Myocyte (in vitro differentiated cells): Measurements from ENCODE around the gene MACROH2A2. TPM values are rescaled to one million over a fixed set of nuclear protein-coding genes. Genes with fewer than 3 reads are reported as not detected.

Experiments used
- DNase-seq: peaks from one replicate; pipeline ENCODE4 v3.0.0-alpha.2; 2012; ENCODE audit warnings: low read depth
- total RNA-seq: library from RNA; depleted of rRNA; stranded (reverse); fragments of >200 nt; gene quantifications from 2 replicates; pipeline ENCODE4 v1.2.3, GENCODE V29; 2014

MACROH2A2 gene
- total RNA-seq, 1 donor from 2014 or later = 11.2 TPM

DNA sequence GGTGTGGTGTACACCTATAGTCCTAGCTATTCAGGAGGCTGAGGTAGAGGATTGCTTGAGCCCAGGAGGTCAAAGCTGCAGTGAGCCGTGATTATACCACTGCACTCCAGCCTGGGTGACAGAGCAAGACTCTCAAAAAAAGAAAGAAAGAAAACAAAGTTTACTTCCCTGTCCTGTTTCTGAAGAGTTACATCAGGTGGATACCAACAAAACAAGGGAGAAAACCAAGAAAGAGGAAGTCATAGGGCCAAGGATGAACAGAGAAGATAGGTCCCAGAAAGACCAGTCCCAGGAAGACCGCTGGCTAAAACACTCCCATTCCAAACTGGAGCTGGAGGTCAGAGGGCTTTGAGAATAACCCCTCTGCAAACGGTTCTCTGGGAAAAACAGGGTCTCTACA lies 13.5 kb downstream of the MACROH2A2 start:
- DNase-seq = no peak

DNA sequence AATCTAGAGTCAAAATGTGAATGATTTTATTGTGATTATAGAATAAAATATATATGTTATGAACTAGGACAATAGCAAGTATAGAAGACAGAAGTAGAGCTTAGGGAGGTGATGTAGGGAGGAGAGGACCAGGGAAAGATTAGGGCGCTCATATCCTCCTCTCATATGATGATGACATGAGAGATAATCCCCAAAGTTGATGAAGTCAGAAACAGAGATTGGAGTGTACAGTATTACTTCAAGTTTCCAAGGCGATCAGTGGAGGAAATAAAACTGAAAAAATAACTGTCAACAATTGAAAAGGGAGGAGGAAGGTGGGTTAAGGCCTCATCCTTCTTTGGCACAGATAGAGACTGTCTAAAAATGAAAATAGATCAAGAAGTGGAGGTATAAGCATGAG lies 14.9 kb downstream of the MACROH2A2 start:
- DNase-seq = no peak

DNA sequence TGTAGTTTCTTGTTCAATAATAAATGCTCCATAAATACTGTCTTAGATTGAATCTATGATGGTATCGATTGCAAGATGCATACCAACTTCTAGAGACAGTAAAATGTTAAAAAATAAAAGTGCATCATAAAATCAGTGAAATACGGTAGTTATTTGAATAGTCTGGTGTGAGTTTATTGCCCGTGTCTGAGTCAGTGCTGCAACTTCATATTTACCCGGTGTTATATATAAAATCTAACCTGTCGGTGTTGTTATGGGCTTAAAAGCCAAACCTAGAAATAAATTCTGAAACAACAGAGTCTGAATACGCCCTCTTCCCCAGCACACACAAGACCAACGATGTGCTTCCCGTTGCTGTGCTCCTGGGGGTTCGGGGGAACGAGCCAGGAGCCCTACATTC lies 16.3 kb downstream of the MACROH2A2 start:
- DNase-seq = no peak

DNA sequence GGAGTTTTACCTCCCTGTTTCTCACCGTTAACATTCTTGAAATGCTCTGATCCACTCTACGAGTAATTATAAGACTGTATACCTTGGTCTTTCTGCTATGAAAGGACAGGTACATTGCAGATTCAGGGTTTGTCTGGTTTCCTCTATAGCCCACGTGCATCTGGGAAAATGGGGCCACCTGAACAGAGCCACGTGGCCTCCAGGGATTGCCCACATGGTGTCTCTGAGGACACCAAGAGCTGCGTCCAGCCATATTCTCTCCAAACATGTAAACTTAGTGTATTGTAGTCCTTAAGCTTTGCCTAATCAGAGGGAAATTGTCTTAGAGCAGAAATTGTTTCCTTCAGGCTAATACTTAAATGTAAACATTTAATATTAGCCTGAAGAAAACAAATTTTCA lies 16.7 kb downstream of the MACROH2A2 start:
- no peak for DNase-seq

DNA sequence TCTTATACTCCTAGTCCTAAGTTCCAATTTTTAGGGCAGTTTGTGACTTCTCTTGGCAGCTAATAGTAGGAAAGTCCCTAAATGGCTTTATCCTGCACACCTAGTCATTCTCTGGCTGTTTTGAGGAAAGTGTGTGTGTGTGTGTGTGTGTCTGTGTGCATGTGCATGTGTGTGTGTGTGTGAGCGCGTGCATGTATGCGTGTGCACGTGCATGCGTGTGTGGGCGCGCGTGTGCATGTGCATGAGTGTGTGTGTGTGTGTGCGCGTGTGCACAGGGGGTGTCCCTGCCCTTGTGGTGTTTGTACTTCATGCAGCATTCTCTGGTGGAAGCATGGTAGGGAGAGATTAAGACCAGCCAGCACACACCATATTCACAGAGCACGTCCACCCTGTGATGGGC lies 18.2 kb downstream of the MACROH2A2 start:
- DNase-seq = no peak

DNA sequence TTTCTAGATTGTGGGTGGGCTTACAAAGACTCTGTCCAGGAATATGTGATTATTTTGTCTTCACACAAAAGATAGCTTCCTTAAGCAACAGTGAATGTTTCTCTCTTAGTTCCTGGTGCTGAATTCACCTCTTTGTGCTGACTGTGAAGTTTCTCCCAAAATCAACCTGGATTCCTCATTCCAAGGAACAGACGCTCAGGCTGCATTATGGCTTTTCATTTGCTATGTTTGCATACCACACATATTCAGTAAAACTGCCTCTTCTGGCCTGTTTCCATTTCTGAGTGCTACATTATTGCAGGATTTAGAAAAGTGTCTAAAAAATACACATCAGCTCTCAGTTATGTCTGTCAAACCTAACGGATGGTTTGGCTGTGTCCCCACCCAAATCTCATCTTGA lies 21.5 kb downstream of the MACROH2A2 start:
- DNase-seq = no peak

DNA sequence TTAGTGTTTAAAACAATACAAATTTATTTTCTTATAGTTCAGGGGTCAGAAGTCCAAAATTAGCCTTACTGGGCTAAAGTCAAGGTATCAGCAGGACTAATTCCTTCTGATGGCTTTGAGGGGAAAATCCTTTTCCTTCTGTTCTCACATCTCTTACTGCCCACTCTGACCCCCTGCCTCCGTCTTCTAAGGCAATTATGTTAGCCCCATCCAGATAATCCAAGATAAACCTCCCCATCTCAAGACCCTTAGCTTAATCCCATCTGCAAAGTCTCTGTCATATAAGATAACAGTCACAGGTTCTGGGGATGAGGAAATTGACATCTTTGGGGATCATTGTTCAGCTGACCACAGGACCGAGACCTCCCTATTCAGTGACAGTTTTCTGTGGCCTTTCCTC lies 22.3 kb downstream of the MACROH2A2 start:
- DNase-seq = no peak

DNA sequence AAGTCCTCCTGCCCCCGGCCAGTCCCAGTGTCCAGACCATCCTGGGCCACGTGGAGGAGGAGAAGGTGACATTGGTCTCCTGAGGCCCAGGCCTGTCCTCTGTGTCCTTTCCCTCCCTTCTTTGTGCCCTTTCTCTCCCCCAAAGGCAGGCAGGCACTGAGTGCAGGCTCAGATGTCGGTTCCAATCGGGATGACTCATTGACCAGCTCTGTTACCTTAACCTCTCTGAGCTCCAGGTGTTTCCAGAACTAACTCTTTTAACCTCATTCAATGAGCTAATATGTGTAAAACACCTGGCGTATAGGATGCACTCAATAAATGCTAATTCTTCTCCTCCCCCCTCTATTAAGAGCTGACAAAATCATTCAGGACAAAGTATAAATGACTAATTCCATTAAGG lies 25.7 kb downstream of the MACROH2A2 start:
- DNase-seq = no peak

DNA sequence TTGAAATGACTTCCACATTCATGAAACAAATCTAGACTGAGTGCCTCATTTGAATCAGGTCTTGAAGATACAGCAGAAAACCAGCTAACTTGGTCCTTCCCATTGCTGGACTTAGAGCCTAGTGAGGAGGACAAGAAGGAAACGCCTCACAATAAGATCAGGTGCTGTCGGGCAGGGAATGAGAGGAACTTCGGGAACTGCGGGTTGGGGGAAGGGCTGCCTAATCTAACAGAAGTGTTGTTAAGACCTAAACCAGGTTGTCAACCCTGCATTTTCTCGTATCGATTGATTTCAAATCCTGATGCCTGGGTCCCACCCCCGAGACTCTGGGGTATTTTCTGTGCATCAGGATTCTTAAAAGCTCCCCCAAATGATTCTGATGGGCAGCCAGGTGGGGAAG lies 26.3 kb downstream of the MACROH2A2 start:
- DNase-seq = no peak

DNA sequence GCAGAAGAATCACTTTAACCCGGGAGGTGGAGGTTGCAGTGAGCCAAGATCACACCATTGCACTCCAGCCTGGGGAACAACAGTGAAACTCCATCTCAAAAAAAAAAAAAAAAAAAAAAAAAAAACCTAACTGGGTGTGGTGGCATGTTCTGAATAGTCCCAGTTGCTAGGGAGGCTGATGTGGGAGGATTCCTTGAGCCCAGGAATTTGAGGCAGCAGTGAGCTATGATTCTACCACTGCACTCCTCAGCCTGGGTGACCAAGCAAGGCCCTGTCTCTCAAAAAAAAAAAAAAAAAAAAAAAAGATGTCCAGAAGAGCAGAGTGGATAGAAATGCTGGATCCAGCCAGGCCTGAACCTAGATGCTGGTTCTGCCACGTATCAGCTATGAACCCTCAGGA lies 28.1 kb downstream of the MACROH2A2 start:
- DNase-seq = peak; percentile 34

DNA sequence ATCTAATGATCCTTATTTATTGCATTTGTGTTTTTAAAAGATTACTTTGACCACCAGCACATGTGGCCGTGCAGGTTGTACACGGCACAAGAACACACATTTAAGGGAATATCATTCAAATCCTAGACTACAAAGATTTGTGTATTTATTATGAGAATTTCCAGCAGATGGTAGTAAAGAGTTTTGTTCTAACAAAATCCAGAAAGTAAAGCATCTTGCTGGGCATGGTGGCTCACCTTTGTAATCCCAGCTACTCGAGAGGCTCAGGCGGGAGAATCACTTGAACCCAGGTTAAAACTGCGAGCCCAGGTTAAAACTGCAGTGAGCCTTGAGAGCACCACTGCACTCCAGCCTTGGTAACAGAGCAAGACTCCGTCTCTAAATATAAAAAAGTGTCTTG lies 31.5 kb downstream of the MACROH2A2 start:
- DNase-seq = no peak

DNA sequence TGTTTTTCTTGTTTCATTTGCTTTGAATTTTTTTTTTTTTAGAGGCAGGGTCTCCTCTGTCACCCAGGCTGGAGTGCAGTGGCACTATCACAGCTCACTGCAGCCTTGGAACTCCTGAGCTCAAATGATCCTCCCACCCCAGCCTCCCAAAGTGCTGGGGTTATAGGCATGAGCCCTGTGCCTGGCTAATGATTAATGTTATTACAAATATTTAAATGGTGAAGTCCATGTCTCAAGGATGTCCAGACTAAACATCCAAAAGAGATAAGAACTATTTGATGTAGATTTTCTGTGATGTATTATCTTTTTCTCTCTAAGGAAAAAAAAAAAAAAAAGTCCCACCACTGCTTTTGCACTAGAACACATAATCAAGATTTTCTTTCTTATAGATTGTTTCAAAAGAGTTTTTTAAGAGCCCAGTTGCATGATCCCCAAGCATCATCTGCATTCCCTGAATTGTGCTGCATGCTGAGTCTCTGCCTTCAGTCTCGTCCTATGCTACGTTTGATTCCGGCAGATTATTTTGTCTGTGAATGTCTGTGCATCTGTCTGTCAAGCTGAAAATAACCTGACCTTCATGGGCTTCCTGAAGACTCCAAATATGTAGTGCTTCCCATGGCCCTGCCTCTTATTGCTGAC lies 33.4 kb downstream of the MACROH2A2 start:
- no peak for DNase-seq

DNA sequence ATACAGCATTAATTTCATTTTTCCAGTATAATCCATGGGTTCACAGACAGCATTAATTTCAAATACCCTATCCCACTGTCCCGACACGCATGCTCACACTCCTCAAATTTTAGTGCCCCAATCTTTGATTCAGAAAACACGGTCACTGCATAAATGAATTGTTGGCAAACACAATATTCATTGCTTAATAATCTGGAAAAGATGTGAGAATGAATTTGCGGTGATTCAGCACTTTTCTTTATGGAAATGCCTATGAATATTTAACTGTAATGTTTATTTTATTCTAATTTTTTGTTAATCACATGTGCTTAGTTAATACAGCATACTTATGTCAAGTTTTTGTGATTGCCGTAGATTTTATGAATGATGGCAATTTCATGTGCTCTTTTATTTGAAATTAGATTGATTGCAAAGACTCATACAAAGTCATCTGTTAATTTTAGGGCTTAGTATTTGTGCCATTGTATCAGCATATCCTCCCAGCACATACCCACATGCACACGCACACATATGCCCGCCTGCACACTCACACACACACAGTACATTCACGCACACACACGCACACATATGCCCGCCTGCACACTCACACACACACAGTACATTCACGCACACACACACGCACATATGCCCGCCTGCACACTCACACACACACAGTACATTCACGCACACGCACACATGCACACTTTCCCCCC lies 35.1 kb downstream of the MACROH2A2 start:
- DNase-seq = no peak

DNA sequence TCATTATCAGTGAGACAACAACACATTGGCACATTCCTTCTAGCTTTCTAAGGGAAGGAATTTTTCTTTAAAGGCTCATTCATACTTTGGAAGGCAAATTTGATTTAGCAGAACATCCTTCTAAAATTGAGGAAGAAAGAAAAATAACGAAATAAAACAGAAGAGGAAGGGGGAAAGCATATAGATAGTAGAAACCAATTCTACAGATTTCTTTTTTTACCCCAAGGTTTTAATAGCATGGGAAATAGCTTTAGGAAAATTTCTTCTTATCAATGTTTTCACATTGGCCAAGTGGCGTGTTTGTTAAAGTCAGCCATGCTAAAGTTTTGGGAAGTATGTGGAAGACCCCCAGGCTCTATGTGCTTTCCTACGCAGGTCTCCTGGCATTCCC lies 35.7 kb downstream of the MACROH2A2 start:
- DNase-seq = no peak

DNA sequence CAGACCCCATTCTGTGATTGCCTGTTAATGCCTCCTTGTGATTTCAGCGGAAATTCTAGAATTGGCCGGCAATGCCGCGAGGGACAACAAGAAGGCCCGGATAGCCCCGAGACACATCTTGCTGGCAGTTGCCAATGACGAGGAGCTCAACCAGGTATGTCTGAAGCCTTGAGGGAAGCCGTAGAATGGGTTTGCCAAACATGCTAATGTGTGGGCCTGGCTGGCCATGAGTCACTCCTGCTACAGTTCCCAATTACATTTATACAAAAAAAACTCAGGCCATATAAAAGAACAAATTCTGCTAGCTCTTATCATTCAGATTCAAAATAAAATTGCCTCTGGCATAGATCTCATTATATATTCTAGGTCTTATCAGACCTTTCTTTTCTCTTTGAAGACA lies 37.4 kb downstream of the MACROH2A2 start:
- no peak for DNase-seq

DNA sequence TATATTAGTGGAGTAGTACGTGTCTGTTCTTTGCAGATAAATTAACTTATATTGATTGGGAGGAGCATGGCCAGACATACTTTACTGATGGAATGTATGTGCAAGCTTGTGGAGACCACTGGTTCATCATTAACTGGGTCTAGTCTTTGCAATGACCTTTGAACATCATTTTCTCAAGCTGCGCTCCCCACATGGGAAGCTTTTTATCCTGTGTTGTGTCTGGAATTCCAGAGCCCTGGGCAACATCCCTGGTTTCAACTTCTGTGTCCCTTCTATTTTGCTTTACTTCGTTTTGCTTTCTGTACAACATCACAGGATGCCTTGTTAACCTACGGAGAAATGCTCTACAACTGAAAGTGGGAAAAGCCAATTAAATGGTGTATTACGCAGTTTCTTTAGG lies 38.3 kb downstream of the MACROH2A2 start:
- DNase-seq = no peak

DNA sequence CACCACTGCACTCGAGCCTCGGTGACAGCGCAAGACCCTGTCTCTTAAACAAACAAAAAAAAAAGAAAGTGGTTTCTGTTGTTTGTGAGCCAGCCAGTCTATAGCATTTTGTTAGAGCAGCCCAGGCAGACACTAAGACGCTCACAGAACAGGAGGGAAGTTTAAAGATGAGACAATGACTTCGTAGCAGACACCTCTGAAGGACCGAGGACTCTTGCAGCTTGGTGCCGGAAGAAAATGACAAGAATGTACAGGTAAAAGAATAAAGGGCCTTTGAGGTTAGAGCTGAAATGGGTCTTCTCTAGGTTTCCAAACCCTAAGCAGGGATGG lies 39.7 kb downstream of the MACROH2A2 start:
- DNase-seq = no peak

DNA sequence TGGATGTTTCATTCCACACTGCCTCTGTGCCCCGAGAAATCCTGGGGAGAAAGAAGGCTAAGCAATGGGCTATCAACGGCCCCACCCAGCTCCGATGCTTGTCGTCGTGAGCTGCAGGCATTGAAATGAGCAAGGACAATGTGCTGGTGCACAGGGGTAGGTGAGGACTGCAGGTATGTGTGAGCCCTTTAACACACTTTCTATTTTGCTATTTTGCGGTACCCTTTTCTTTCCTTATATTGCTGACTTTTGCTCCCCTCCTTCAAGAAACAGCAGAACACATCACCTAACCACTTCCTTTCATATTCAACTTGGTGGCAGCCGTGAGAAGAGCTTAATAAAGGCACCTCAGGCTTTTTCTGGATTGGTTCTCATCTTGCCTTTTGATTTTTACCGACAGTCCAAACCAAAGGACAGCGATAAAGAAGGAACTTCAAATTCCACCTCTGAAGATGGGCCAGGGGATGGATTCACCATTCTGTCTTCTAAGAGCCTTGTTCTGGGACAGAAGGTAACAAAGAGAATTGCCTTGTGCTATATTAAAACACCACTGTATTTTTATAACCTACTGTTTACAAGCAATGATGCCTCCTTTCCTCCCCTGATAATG lies 40.8 kb downstream of the MACROH2A2 start:
- no peak for DNase-seq

DNA sequence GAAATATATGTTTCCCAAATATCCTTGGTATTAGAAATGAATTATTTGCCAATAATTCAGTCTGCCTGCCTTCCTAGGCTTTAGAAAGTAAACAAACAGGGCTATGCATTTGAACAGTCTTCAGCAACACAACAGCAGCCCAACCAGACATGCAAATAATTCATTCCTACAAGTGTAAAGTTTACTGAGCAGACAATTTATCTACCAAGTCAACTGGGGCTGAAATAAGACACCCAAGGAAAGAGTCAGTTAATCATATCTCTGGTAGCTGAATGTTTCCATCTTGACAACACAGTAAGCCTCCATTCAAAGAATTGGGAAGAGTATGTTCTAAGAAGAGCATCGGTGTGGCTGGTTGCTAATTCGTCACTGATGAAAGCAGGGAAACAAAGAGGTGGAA lies 41.6 kb downstream of the MACROH2A2 start:
- no peak for DNase-seq

DNA sequence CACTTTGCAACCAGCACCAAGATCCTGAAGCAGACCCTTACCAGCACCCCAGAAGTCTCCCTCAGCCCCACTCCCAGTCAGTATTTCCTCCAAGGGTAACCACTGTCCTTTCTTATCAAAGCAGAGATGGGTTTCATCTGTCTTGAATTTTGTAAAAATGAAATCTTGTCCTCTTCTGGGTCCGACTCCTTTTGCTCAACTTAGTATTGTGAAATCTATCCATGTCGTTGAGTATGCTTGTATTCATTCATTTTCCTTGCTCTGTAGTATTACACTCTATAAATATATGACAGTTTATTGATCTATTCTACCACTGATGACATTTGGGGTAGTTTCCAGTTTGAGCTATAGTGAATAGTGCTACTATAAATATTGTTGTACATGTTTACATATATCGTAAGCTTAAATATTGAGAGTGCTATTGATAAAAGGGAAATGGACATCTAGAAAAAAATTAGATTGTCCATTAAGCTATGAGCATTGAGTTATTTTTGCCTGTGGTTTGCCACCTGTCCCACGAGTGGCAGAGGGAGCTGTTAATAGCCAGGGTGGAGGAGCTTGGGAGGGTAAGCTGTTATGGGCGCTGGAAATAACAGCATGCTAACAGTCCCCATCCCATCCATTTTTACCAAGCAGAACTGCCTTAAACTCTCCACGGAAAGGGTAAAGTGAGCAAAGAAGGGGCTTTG lies 43.5 kb downstream of the MACROH2A2 start:
- peak; percentile 82 for DNase-seq

DNA sequence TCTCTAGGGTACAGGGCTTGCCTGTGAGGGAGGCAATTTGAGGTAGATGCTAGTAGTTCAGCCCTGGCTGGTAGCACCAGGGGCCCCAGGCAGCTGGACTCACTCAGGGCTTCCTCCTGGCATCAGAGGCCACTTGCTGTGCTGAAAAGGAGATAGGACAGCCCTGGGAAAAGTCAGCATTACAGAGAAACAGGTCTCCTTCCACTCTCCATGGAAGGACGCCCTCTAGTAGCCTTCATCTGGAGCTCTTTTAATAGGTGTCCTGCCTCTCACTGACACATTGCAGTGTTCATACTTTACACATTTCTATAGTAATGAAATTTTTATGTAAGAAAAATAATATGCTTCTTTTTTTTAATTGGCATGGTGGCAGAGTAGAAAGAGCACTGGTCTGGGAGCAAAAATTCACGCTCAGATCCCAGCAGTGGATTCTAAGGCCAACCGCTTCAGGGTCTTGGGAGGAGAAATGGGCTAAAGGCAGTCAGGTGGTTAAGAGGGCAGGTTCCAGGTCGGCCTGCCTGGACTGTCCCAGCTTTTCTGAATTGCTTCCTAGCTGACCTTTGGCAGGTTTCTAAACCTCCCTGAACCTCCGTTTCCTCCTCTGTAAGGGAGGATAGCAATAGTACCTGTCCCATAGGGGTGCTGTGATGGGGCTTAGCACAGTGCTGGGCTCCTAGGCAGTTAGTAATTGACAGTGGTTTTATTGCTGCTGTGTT lies 44.2 kb downstream of the MACROH2A2 start:
- DNase-seq = peak; percentile 75

DNA sequence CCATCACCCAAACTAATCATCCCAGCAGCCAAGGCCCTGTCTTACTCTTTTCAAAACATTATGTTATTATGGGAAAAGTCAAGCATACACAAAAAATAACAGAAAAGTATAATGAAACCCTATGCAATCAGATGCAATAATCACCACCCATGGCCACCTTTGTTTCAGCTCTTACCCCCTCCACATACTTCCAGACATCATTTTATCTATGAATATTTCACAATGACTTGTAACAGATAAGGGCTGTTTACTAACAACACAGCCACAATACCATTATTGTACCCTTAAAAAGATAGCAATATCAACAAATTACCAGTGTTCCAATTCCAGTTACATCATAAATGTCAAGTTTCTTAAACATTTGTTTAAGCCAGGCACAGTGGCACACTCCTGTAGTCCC lies 44.8 kb downstream of the MACROH2A2 start:
- DNase-seq = no peak
